OCI-LY3 (cell line): Measurements from ENCODE around the gene TEX14.

Experiments used
- H2AFZ ChIP-seq: fragments of 200-600, 300-600 bp; shearing (Covaris generic); 2 replicates; pipeline ENCODE4 v1.6.0; 2014; ENCODE audit warnings: antibody characterized with exemption, low read depth, low read length
- H3K27ac ChIP-seq: fragments of 200-600, 300-600 bp; sonication (generic); 2 replicates; pipeline ENCODE4 v1.5.1; 2014; ENCODE audit warnings: mild to moderate bottlenecking, low read length, moderate library complexity, mixed read lengths
- H3K27me3 ChIP-seq: fragments of 200-600, 300-600 bp; sonication (generic); 2 replicates; pipeline ENCODE4 v1.6.1; 2014; ENCODE audit warnings: low read depth, low read length, mixed read lengths
- H3K36me3 ChIP-seq: fragments of 200-600, 300-600 bp; sonication (generic); replicated peaks from 2 replicates; pipeline ENCODE3; 2014; ENCODE audit warnings: low read depth, low read length, mixed read lengths
- H3K4me1 ChIP-seq: fragments of 300-600, 200-600 bp; sonication (generic); 2 replicates; pipeline ENCODE4 v1.6.1; 2014; ENCODE audit warnings: low read length, mixed read lengths
- H3K4me2 ChIP-seq: fragments of 200-600, 300-600 bp; sonication (generic); 2 replicates; pipeline ENCODE4 v1.6.1; 2014; ENCODE audit warnings: low read length, mixed read lengths
- H3K4me3 ChIP-seq: fragments of 300-600, 200-600 bp; sonication (generic); 2 replicates; pipeline ENCODE4 v1.5.1; 2014; ENCODE audit warnings: antibody characterized with exemption, mild to moderate bottlenecking, low read length, moderate library complexity
- H3K79me2 ChIP-seq: fragments of 300-600, 200-600 bp; shearing (Covaris generic); 2 replicates; pipeline ENCODE4 v1.6.1; 2014; ENCODE audit warnings: mild to moderate bottlenecking, low read length, mixed read lengths
- H3K9ac ChIP-seq: fragments of 300-600, 200-600 bp; shearing (Covaris generic); 2 replicates; pipeline ENCODE4 v1.6.0; 2014; ENCODE audit warnings: mild to moderate bottlenecking, low read length, moderate library complexity
- H3K9me3 ChIP-seq: fragments of 200-600, 300-600 bp; shearing (Covaris generic); 2 replicates; pipeline ENCODE4 v1.6.1; 2014; ENCODE audit warnings: low read length, mixed read lengths; ENCODE audit not compliant: insufficient read depth
- H4K20me1 ChIP-seq: fragments of 200-600, 300-600 bp; sonication (generic); 2 replicates; pipeline ENCODE4 v1.6.1; 2016; ENCODE audit warnings: low read length, mixed read lengths; ENCODE audit not compliant: insufficient read depth
- EZH2phosphoT487 ChIP-seq: fragments of 200-600 bp; shearing (Covaris generic); IDR thresholded peaks from 2 replicates; pipeline ENCODE4 v1.6.1; 2018; ENCODE audit warnings: antibody characterized with exemption, mixed run types, low read depth
- TF ChIP-seq, protein P1 (sequence below): fragments of 200-600, 300-600 bp; sonication (generic); IDR thresholded peaks from 2 replicates; pipeline ENCODE4 v1.5.1; 2014; ENCODE audit warnings: antibody characterized with exemption, low read length, low read depth

TEX14 gene

GRCh38 chr17:58703137-58703915 is 11.5 kb upstream of the TEX14 start:
- Histone ChIP-seq H3K27ac (no peak overlapping the region), H3K27me3 (no peaks in the 10 kb centered on the region), H3K36me3 (peaks cover 41% of the 10 kb centered on the region), H3K9me3 (no peaks in the 10 kb centered on the region), H4K20me1 (0 out of 2 replicates have a peak, but pooled peaks cover 4% of the 10 kb centered on the region), H3K4me1 (peaks cover 43% of the 10 kb centered on the region), H3K4me3 (no peak overlapping the region), H3K4me2 (no peak overlapping the region), H3K9ac (no peak overlapping the region), H2AFZ (no peak overlapping the region), H3K79me2 (no peaks in the 10 kb centered on the region)
- TF ChIP-seq, protein P1, sequence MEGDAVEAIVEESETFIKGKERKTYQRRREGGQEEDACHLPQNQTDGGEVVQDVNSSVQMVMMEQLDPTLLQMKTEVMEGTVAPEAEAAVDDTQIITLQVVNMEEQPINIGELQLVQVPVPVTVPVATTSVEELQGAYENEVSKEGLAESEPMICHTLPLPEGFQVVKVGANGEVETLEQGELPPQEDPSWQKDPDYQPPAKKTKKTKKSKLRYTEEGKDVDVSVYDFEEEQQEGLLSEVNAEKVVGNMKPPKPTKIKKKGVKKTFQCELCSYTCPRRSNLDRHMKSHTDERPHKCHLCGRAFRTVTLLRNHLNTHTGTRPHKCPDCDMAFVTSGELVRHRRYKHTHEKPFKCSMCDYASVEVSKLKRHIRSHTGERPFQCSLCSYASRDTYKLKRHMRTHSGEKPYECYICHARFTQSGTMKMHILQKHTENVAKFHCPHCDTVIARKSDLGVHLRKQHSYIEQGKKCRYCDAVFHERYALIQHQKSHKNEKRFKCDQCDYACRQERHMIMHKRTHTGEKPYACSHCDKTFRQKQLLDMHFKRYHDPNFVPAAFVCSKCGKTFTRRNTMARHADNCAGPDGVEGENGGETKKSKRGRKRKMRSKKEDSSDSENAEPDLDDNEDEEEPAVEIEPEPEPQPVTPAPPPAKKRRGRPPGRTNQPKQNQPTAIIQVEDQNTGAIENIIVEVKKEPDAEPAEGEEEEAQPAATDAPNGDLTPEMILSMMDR: no peak
- no peak for TF ChIP-seq EZH2phosphoT487

GRCh38 chr17:58702708-58703107 is 10.9 kb upstream of the TEX14 start:
- Histone ChIP-seq H3K4me1 (peaks cover 39% of the 10 kb centered on the region), H4K20me1 (0 out of 2 replicates have a peak, but pooled peaks cover 4% of the 10 kb centered on the region), H3K9ac (no peak overlapping the region), H3K4me3 (0 out of 2 replicates have a peak overlapping the region, but pooled peaks have one; percentile 2), H2AFZ (no peak overlapping the region), H3K9me3 (no peaks in the 10 kb centered on the region), H3K36me3 (peaks cover 37% of the 10 kb centered on the region), H3K4me2 (peak overlapping the region; percentile 63), H3K27me3 (no peaks in the 10 kb centered on the region), H3K79me2 (no peaks in the 10 kb centered on the region), H3K27ac (peak overlapping the region; percentile 81)
- TF ChIP-seq, protein P1: no peak
- no peak for TF ChIP-seq EZH2phosphoT487

DNA sequence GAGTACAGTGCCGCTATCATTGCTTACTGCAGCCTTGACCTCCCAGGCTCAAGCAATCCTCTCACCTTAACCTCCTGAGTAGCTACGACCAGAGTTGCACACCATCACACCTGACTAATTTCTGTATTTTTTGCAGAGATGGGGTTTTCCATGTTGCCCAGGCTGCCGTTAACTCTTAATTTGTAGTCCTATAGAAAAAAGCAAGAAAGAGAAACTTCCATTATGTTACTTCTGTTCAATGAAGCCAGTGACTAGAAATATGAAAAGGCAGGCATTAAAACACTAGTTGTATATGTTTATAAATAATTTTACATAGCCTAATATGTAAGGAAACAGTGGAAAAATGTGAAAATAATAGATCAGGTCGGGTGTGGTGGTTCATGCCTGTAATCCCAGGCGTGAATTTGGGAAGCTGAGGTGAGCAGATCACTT is 10.2 kb upstream of the TEX14 start:
- Histone ChIP-seq H3K4me2 (peak overlapping the region; percentile 63), H3K9ac (peak overlapping the region; percentile 31), H4K20me1 (0 out of 2 replicates have a peak, but pooled peaks cover 4% of the 10 kb centered on the region), H3K9me3 (no peaks in the 10 kb centered on the region), H3K27me3 (no peaks in the 10 kb centered on the region), H2AFZ (no peak overlapping the region), H3K4me1 (peaks cover 33% of the 10 kb centered on the region), H3K4me3 (peak overlapping the region; percentile 2; the same call in 1 of the 2 replicates), H3K27ac (peak overlapping the region; percentile 81), H3K36me3 (peaks cover 33% of the 10 kb centered on the region), H3K79me2 (no peaks in the 10 kb centered on the region)
- TF ChIP-seq, protein P1: no peak
- TF ChIP-seq EZH2phosphoT487: no peak

DNA sequence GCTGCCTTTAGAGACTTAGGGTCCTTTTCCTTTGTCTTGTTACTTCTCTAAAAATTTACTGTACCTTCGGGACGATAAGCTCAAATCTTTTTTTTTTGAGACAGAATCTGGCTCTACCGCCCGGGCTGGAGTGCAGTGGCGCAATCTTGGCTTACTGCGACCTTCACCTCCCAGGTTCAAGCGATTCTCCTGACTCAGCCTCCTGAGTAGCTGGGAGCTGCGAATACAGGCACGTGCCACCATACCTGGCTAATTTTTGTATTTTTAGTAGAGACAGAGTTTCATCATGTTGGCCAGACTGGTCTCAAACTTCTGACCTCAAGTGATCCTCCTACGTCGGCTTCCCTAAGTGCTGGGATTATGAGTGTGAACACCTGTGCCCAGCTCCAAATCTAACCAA is 7.9 kb upstream of the TEX14 start:
- Histone ChIP-seq H3K36me3 (peaks cover 35% of the 10 kb centered on the region), H2AFZ (no peak overlapping the region)

More for the DNA sequence above, 7.9 kb upstream of the TEX14 start:
- no peak for TF ChIP-seq EZH2phosphoT487
- TF ChIP-seq, protein P1: no peak
- Histone ChIP-seq H3K27ac (no peak overlapping the region), H3K9me3 (no peaks in the 10 kb centered on the region), H4K20me1 (no peaks in the 10 kb centered on the region), H3K4me3 (no peak overlapping the region), H3K27me3 (no peaks in the 10 kb centered on the region), H3K79me2 (peaks cover 9% of the 10 kb centered on the region), H3K4me2 (no peak overlapping the region), H3K4me1 (peaks cover 23% of the 10 kb centered on the region), H3K9ac (no peak overlapping the region)
